ENCODE measurements around the gene OXGR1.

DNA sequence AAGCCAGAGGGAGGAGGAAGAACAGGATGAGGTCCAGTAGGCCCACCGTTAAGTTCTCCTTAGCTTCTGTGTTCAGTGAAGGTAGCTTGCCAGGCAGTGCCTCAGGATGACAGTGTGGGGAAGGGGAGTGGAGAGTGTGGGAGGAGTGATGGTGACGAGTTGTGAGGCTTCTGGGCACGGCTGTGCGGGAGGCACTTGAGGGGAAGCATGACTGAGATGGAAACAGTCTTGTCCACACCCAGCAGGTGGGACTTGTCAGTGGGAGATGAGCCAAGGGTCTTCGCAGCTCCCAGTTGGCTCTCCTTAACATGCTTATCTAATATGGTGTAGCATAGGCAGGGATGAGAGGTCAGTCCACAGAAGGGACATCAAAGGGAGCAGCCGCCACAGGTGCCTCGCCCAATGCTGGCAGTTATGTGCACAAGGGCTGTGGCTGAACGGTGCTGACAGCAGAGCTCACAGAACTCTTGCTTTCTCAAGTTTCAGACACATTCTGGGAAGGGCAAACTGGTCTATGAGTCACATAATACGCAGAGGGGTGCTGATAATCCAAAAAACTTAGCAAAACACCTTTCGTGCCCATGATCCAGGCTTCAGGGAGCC, 47.5 kb downstream of the OXGR1 start:
- TF ChIP-seq, protein P1, sequence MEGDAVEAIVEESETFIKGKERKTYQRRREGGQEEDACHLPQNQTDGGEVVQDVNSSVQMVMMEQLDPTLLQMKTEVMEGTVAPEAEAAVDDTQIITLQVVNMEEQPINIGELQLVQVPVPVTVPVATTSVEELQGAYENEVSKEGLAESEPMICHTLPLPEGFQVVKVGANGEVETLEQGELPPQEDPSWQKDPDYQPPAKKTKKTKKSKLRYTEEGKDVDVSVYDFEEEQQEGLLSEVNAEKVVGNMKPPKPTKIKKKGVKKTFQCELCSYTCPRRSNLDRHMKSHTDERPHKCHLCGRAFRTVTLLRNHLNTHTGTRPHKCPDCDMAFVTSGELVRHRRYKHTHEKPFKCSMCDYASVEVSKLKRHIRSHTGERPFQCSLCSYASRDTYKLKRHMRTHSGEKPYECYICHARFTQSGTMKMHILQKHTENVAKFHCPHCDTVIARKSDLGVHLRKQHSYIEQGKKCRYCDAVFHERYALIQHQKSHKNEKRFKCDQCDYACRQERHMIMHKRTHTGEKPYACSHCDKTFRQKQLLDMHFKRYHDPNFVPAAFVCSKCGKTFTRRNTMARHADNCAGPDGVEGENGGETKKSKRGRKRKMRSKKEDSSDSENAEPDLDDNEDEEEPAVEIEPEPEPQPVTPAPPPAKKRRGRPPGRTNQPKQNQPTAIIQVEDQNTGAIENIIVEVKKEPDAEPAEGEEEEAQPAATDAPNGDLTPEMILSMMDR (IDR thresholded peaks at IDR 0.05) = no peak
- no peak for TF ChIP-seq POLR2A (IDR thresholded peaks at IDR 0.05)

Data from right lobe of liver (tissue), 4 donors.